HUES6 (cell line): ENCODE results near the gene AKAP13.

ENCODE experiments used
- H3K27ac ChIP-seq: 2 replicates; pipeline ENCODE4 v1.7.0; 2013; ENCODE audit warnings: low read depth, mild to moderate bottlenecking, low read length, inconsistent platforms
- H3K27me3 ChIP-seq: 2 replicates; pipeline ENCODE4 v1.6.1; 2013; ENCODE audit warnings: low read length; ENCODE audit not compliant: control insufficient read depth, insufficient read depth
- H3K36me3 ChIP-seq: 2 replicates; pipeline ENCODE4 v1.6.1; 2013; ENCODE audit warnings: low read length; ENCODE audit not compliant: control insufficient read depth, insufficient read depth
- H3K4me1 ChIP-seq: 2 replicates; pipeline ENCODE4 v1.6.1; 2013; ENCODE audit warnings: low read length; ENCODE audit not compliant: control insufficient read depth, insufficient read depth
- H3K4me3 ChIP-seq: 2 replicates; pipeline ENCODE4 v1.5.1; 2013; ENCODE audit warnings: low read depth, low read length
- H3K9ac ChIP-seq: one replicate; pipeline ENCODE4 v1.6.1; 2013; ENCODE audit warnings: mild to moderate bottlenecking, low read length
- H3K9me3 ChIP-seq: 2 replicates; pipeline ENCODE4 v1.6.1; 2013; ENCODE audit warnings: low read depth, low read length; ENCODE audit not compliant: control insufficient read depth, insufficient read depth

AKAP13 gene

GRCh38 chr15:85711580-85712192 is 331.3 kb downstream of the AKAP13 start:
- H3K27ac ChIP-seq: no peak overlapping the region
- H3K4me1 ChIP-seq: peaks cover 10% of the 10 kb centered on the region; the same call in 1 of the 2 replicates
- H3K9me3 ChIP-seq: no peaks in the 10 kb centered on the region
- H3K36me3 ChIP-seq: peaks cover 17% of the 10 kb centered on the region
- no peak overlapping the region for H3K9ac ChIP-seq
- no peak overlapping the region for H3K4me3 ChIP-seq
- no peaks in the 10 kb centered on the region for H3K27me3 ChIP-seq

GRCh38 chr15:85716261-85716660 is 335.9 kb downstream of the AKAP13 start:
- Histone ChIP-seq H3K9me3 (no peaks in the 10 kb centered on the region), H3K27ac (no peak overlapping the region), H3K36me3 (peaks cover 44% of the 10 kb centered on the region), H3K27me3 (no peaks in the 10 kb centered on the region), H3K4me1 (no peaks in the 10 kb centered on the region), H3K4me3 (no peak overlapping the region), H3K9ac (no peak overlapping the region)

GRCh38 chr15:85717212-85717611 is 336.8 kb downstream of the AKAP13 start:
- no peaks in the 10 kb centered on the region for H3K4me1 ChIP-seq
- no peak overlapping the region for H3K4me3 ChIP-seq
- H3K36me3 ChIP-seq: peaks cover 52% of the 10 kb centered on the region
- H3K9ac ChIP-seq: no peak overlapping the region
- H3K27ac ChIP-seq: no peak overlapping the region
- H3K9me3 ChIP-seq: no peaks in the 10 kb centered on the region
- no peaks in the 10 kb centered on the region for H3K27me3 ChIP-seq

GRCh38 chr15:85718271-85718971 is 338.0 kb downstream of the AKAP13 start:
- peaks cover 62% of the 10 kb centered on the region for H3K36me3 ChIP-seq
- no peaks in the 10 kb centered on the region for H3K27me3 ChIP-seq

GRCh38 chr15:85718981-85719380 is 338.6 kb downstream of the AKAP13 start:
- Histone ChIP-seq H3K9ac (no peak overlapping the region), H3K27me3 (no peaks in the 10 kb centered on the region), H3K36me3 (peaks cover 66% of the 10 kb centered on the region), H3K4me1 (no peaks in the 10 kb centered on the region), H3K4me3 (no peak overlapping the region), H3K9me3 (no peaks in the 10 kb centered on the region), H3K27ac (no peak overlapping the region)

More at GRCh38 chr15:85718271-85718971, 338.0 kb downstream of the AKAP13 start:
- Histone ChIP-seq H3K4me3 (no peak overlapping the region), H3K4me1 (no peaks in the 10 kb centered on the region), H3K27ac (no peak overlapping the region), H3K9ac (no peak overlapping the region), H3K9me3 (no peaks in the 10 kb centered on the region)

- H3K9ac ChIP-seq: no peak overlapping the region
- no peaks in the 10 kb centered on the region for H3K9me3 ChIP-seq
- H3K36me3 ChIP-seq: peaks cover 85% of the 10 kb centered on the region
- H3K4me3 ChIP-seq: no peak overlapping the region
- H3K4me1 ChIP-seq: no peaks in the 10 kb centered on the region
- H3K27me3 ChIP-seq: no peaks in the 10 kb centered on the region
- H3K27ac ChIP-seq: no peak overlapping the region
These were observed 342.2 kb downstream of the AKAP13 start for GRCh38 chr15:85722374-85723152.

- Histone ChIP-seq H3K27ac (no peak overlapping the region), H3K36me3 (peaks cover 80% of the 10 kb centered on the region), H3K9me3 (no peaks in the 10 kb centered on the region), H3K9ac (no peak overlapping the region), H3K4me3 (no peak overlapping the region), H3K4me1 (no peaks in the 10 kb centered on the region), H3K27me3 (no peaks in the 10 kb centered on the region)
These were observed 343.9 kb downstream of the AKAP13 start for GRCh38 chr15:85723960-85724945.

- H3K27ac ChIP-seq: no peak overlapping the region
- no peak overlapping the region for H3K4me3 ChIP-seq
- no peaks in the 10 kb centered on the region for H3K27me3 ChIP-seq
- no peaks in the 10 kb centered on the region for H3K4me1 ChIP-seq
- peaks cover 76% of the 10 kb centered on the region for H3K36me3 ChIP-seq
- no peaks in the 10 kb centered on the region for H3K9me3 ChIP-seq
- H3K9ac ChIP-seq: no peak overlapping the region
These were observed 344.6 kb downstream of the AKAP13 start for GRCh38 chr15:85725019-85725418.

GRCh38 chr15:85725564-85725963 is 345.2 kb downstream of the AKAP13 start:
- Histone ChIP-seq H3K4me1 (no peaks in the 10 kb centered on the region), H3K9ac (no peak overlapping the region), H3K9me3 (no peaks in the 10 kb centered on the region), H3K27me3 (no peaks in the 10 kb centered on the region), H3K27ac (no peak overlapping the region), H3K36me3 (peaks cover 73% of the 10 kb centered on the region), H3K4me3 (no peak overlapping the region)

- H3K4me3 ChIP-seq: no peak overlapping the region
- no peaks in the 10 kb centered on the region for H3K4me1 ChIP-seq
- no peaks in the 10 kb centered on the region for H3K27me3 ChIP-seq
- peaks cover 74% of the 10 kb centered on the region for H3K36me3 ChIP-seq
- no peaks in the 10 kb centered on the region for H3K9me3 ChIP-seq
- no peak overlapping the region for H3K9ac ChIP-seq
- no peak overlapping the region for H3K27ac ChIP-seq
These were observed 346.1 kb downstream of the AKAP13 start for GRCh38 chr15:85726454-85726853.
